B cell (primary cell): ENCODE data around the gene SPACA1. TPM values are rescaled to one million over a fixed set of nuclear protein-coding genes. Genes with fewer than 3 reads are reported as not detected.

Experiments used
- ATAC-seq: fragments of 200-7000 bp; cut with Tn5 transposase; one replicate; pipeline ENCODE4 v1.10.0; 2021; ENCODE audit warnings: low read depth, mild to moderate bottlenecking, moderate number of reproducible peaks, moderate library complexity
- CTCF ChIA-PET: fragments of 350-600 bp; sonication (Branson Sonifier 250); formaldehyde crosslinking; loops from one replicate; lab custom pipeline; 2021; ENCODE audit warnings: antibody characterized with exemption, inconsistent platforms; lab: Charles Lee
- POLR2A ChIA-PET: fragments of 350-600 bp; sonication (Branson Sonifier 250); formaldehyde crosslinking; loops from one replicate; lab custom pipeline; 2021; ENCODE audit warnings: antibody characterized with exemption; lab: Charles Lee
- DNase-seq: peaks from one replicate; pipeline ENCODE4 v3.0.0; 2013
- H2AFZ ChIP-seq: 2 replicates; pipeline ENCODE4 v1.6.1; 2012; ENCODE audit warnings: mild to moderate bottlenecking, low read depth, low read length; ENCODE audit not compliant: insufficient read depth, poor library complexity, severe bottlenecking
- H3K27ac ChIP-seq, 2 donors: 1 replicate in 1 of 2; 2 replicates in 1 of 2; pipeline ENCODE4 v1.5.1; 2012 to 2013; ENCODE audit warnings: low read length in 2 of 2, mild to moderate bottlenecking in 2 of 2, moderate library complexity in 1 of 2
- H3K27me3 ChIP-seq, 4 experiments: fragments of 200-600 bp in 1 of 4; sonication (generic) in 1 of 4; replicated peaks in 1 of 4; 1 replicate in 2 of 4; 2 replicates in 2 of 4; pipeline versions ENCODE4 v1.6.1 to v1.7.0; 2013 to 2016; ENCODE audit warnings: low read length in 3 of 4, mild to moderate bottlenecking in 2 of 4, mixed read lengths in 1 of 4, moderate library complexity in 1 of 4; ENCODE audit not compliant: insufficient read depth in 4 of 4, control insufficient read depth in 3 of 4; ENCODE audit errors: control extremely low read depth in 1 of 4
- H3K36me3 ChIP-seq, 2 experiments: replicated peaks in 1 of 2; 1 replicate in 1 of 2; 2 replicates in 1 of 2; pipeline versions ENCODE4 v1.6.1 to v1.7.1; 2013; ENCODE audit warnings: low read length in 1 of 2; ENCODE audit not compliant: insufficient read depth in 2 of 2, control insufficient read depth in 1 of 2; ENCODE audit errors: control extremely low read depth in 1 of 2, extremely low read depth in 1 of 2
- H3K4me1 ChIP-seq, 2 donors: fragments of 200-600 bp in 1 of 2; sonication (generic) in 1 of 2; 1 replicate in 1 of 2; 2 replicates in 1 of 2; pipeline versions ENCODE4 v1.5.1 to v1.6.1; 2013 to 2017; ENCODE audit warnings: low read length in 2 of 2; ENCODE audit not compliant: control insufficient read depth in 2 of 2, insufficient read depth in 2 of 2
- H3K4me2 ChIP-seq: replicated peaks from 2 replicates; pipeline ENCODE3; 2012; ENCODE audit warnings: mild to moderate bottlenecking, low read depth, low read length; ENCODE audit not compliant: poor library complexity, severe bottlenecking
- H3K4me3 ChIP-seq, 5 experiments: fragments of 200-600 bp in 1 of 5; sonication (generic) in 1 of 5; 1 replicate in 3 of 5; 2 replicates in 2 of 5; pipeline versions ENCODE4 v1.5.1 to v1.7.0; 2011 to 2016; ENCODE audit warnings: low read length in 4 of 5, mild to moderate bottlenecking in 4 of 5, low read depth in 2 of 5, control low read depth in 1 of 5, moderate library complexity in 1 of 5; ENCODE audit not compliant: insufficient read depth in 1 of 5; ENCODE audit errors: control extremely low read depth in 1 of 5, extremely low read depth in 1 of 5
- H3K79me2 ChIP-seq: fragments of 200-600 bp; sonication (generic); one replicate; pipeline ENCODE4 v1.6.0; 2016; ENCODE audit warnings: low read length; ENCODE audit not compliant: control insufficient read depth, insufficient read depth
- H3K9ac ChIP-seq: fragments of 200-600 bp; sonication (generic); 2 replicates; pipeline ENCODE4 v1.6.1; 2017; ENCODE audit warnings: mild to moderate bottlenecking, low read length, moderate library complexity
- H3K9me3 ChIP-seq, 3 donors: one replicate each; pipeline versions ENCODE4 v1.6.1 to v1.7.1; 2013; ENCODE audit warnings: low read length in 2 of 3; ENCODE audit not compliant: control insufficient read depth in 2 of 3, insufficient read depth in 1 of 3; ENCODE audit errors: control extremely low read depth in 1 of 3
- H4K20me1 ChIP-seq: 2 replicates; pipeline ENCODE4 v1.6.0; 2012; ENCODE audit warnings: mild to moderate bottlenecking, low read length; ENCODE audit not compliant: insufficient read depth, control insufficient read depth, poor library complexity, severe bottlenecking
- H3K27ac Mint-ChIP-seq: one replicate; pipeline ENCODE4 v1.8.0; 2021; ENCODE audit warnings: mixed read lengths
- H3K27me3 Mint-ChIP-seq: one replicate; pipeline ENCODE4 v1.8.0; 2021; ENCODE audit warnings: mixed read lengths
- H3K4me1 Mint-ChIP-seq: one replicate; pipeline ENCODE4 v1.8.0; 2021; ENCODE audit warnings: mixed read lengths
- H3K4me3 Mint-ChIP-seq: one replicate; pipeline ENCODE4 v1.8.0; 2021; ENCODE audit warnings: mixed read lengths
- H3K9me3 Mint-ChIP-seq: one replicate; pipeline ENCODE4 v1.8.0; 2022; ENCODE audit warnings: mixed read lengths; ENCODE audit not compliant: insufficient read depth
- CTCF ChIP-seq: fragments of 200-600 bp; IDR thresholded peaks from one replicate; pipeline ENCODE4 v1.8.0; 2022; ENCODE audit warnings: antibody characterized with exemption, mild to moderate bottlenecking
- EZH2 ChIP-seq: IDR thresholded peaks from 2 replicates; pipeline ENCODE4 v1.6.1; 2012; ENCODE audit warnings: borderline replicate concordance, low read depth, mild to moderate bottlenecking, moderate library complexity, low read length; ENCODE audit not compliant: insufficient read depth, poor library complexity, severe bottlenecking
- WGBS: methylation state at CpG from one replicate; pipeline ENCODE4 v1.1.5; 2013; ENCODE audit warnings: missing lambda C conversion rate; ENCODE audit not compliant: insufficient coverage; 5-methylcytosine and 5-hydroxymethylcytosine counted together
- intact Hi-C: fragments of 100-400 bp; cut with micrococcal nuclease; formaldehyde crosslinking; loops from one replicate; pipeline ENCODE4 v1.10.0; 2022
- polyA plus RNA-seq: library from polyadenylated mRNA; depleted of rRNA; stranded (reverse); fragments of >200 nt; gene quantifications from 2 replicates; pipeline ENCODE4 v1.2.3, GENCODE V29; 2012
- total RNA-seq, 2 donors: library from RNA; stranded (reverse); fragments of 120-200 nt in 1 of 2; gene quantifications; 1 replicate in 1 of 2; 2 replicates in 1 of 2; pipeline versions ENCODE4 v1.2.3 to v1.2.4, GENCODE V29; 2013 to 2022

SPACA1 gene
- total and polyA plus RNA-seq, 2 donors (not counting 1 experiment from before 2014, with no cell fraction given): not detected

- Histone ChIP-seq H3K9me3 (peaks cover 0 to 9% (median 2%) of the 10 kb centered on the region in 3 donors), H3K79me2 (no peaks in the 10 kb centered on the region), H3K9ac (no peak overlapping the region), H3K27me3 (peaks cover 0 to 3% (median 1%) of the 10 kb centered on the region in 4 experiments), H3K4me2 (no peak overlapping the region), H4K20me1 (no peaks in the 10 kb centered on the region), H3K27ac (no peak overlapping the region), H2AFZ (no peak overlapping the region), H3K36me3 (no peaks in the 10 kb centered on the region), H3K4me3 (no peak overlapping the region), H3K4me1 (no peaks in the 10 kb centered on the region)
- intact Hi-C loops: no loop called here
- TF ChIP-seq CTCF (no peak), EZH2 (no peak)
- H3K4me1 Mint-ChIP-seq: no peaks in the 10 kb centered on the region
- ChIA-PET CTCF (no interaction called here), POLR2A (no interaction called here)
- peaks cover 14% of the 10 kb centered on the region for H3K27me3 Mint-ChIP-seq
- WGBS: no CpG with 5 or more reads among the region's 3 CpGs
- no peak overlapping the region for H3K4me3 Mint-ChIP-seq
- ATAC-seq (no peak), DNase-seq (no peak)
- H3K27ac Mint-ChIP-seq: no peak overlapping the region
- no peaks in the 10 kb centered on the region for H3K9me3 Mint-ChIP-seq
Measured at GRCh38 chr6:88048578-88048977, 937 bp downstream of the SPACA1 start.

- DNase-seq: no peak
- Histone ChIP-seq H3K9me3 (peaks cover 0 to 9% (median 2%) of the 10 kb centered on the region in 3 donors), H3K4me1 (no peaks in the 10 kb centered on the region), H3K4me3 (no peak overlapping the region), H3K9ac (no peak overlapping the region), H4K20me1 (no peaks in the 10 kb centered on the region), H3K36me3 (no peaks in the 10 kb centered on the region), H3K4me2 (no peak overlapping the region), H2AFZ (no peak overlapping the region), H3K79me2 (no peaks in the 10 kb centered on the region), H3K27ac (no peak overlapping the region), H3K27me3 (peaks cover 0 to 3% (median 1%) of the 10 kb centered on the region in 4 experiments)
- peaks cover 14% of the 10 kb centered on the region for H3K27me3 Mint-ChIP-seq
- WGBS: no CpG with 5 or more reads among the region's 4 CpGs
- H3K4me1 Mint-ChIP-seq: no peaks in the 10 kb centered on the region
- ChIA-PET POLR2A (no interaction called here), CTCF (no interaction called here)
- no peak overlapping the region for H3K27ac Mint-ChIP-seq
- TF ChIP-seq CTCF: no peak
- no peak for TF ChIP-seq EZH2
- ATAC-seq: no peak
- no peak overlapping the region for H3K4me3 Mint-ChIP-seq
- no peaks in the 10 kb centered on the region for H3K9me3 Mint-ChIP-seq
- intact Hi-C loops: no loop called here
Measured at GRCh38 chr6:88050140-88050818, 2.6 kb downstream of the SPACA1 start.
